ENCODE data around the gene KCNMB2. TPM values are rescaled to one million over a fixed set of nuclear protein-coding genes. Genes with fewer than 3 reads are reported as not detected.
"Not testable (repeated sequence)": the region's sequence is repeated elsewhere in the genome, so short reads cannot be mapped to it uniquely, and the experiment has no call there.

Gene KCNMB2
- total RNA-seq, 2 donors from 2014 or later, result not detected

GRCh38 chr3:178849199-178849910, 313.1 kb downstream of the KCNMB2 start:
- H3K9me3 ChIP-seq (ENCODE audit: control insufficient read depth, low read length, poor library complexity, severe bottlenecking), result no peaks in the 10 kb centered on the region
- no peaks in the 10 kb centered on the region for H3K36me3 Mint-ChIP-seq (ENCODE audit: low read depth)
- ATAC-seq (no peak), DNase-seq (no peak)
- H3K4me1 Mint-ChIP-seq, result no peaks in the 10 kb centered on the region
- no peak overlapping the region for H3K27ac Mint-ChIP-seq
- H3K27me3 Mint-ChIP-seq, result peaks cover 5% of the 10 kb centered on the region
- H3K4me3 Mint-ChIP-seq, result no peak overlapping the region

GRCh38 chr3:178850450-178851190, 314.4 kb downstream of the KCNMB2 start:
- H3K27ac Mint-ChIP-seq, result no peak overlapping the region
- no peaks in the 10 kb centered on the region for H3K9me3 ChIP-seq (ENCODE audit: control insufficient read depth, low read length, poor library complexity, severe bottlenecking)
- no peak for DNase-seq
- H3K4me3 Mint-ChIP-seq, result no peak overlapping the region
- no peaks in the 10 kb centered on the region for H3K4me1 Mint-ChIP-seq
- H3K36me3 Mint-ChIP-seq (ENCODE audit: low read depth), result no peaks in the 10 kb centered on the region
- ATAC-seq, result no peak
- peaks cover 5% of the 10 kb centered on the region for H3K27me3 Mint-ChIP-seq

GRCh38 chr3:178851564-178851963, 315.3 kb downstream of the KCNMB2 start:
- H3K4me1 Mint-ChIP-seq, result no peaks in the 10 kb centered on the region
- no peak for ATAC-seq
- H3K27ac Mint-ChIP-seq, result no peak overlapping the region
- H3K27me3 Mint-ChIP-seq, result peaks cover 5% of the 10 kb centered on the region
- H3K9me3 ChIP-seq (ENCODE audit: control insufficient read depth, low read length, poor library complexity, severe bottlenecking), result no peaks in the 10 kb centered on the region
- no peaks in the 10 kb centered on the region for H3K36me3 Mint-ChIP-seq (ENCODE audit: low read depth)
- no peak for DNase-seq
- H3K4me3 Mint-ChIP-seq, result no peak overlapping the region

- no peaks in the 10 kb centered on the region for H3K4me1 Mint-ChIP-seq
- H3K27ac Mint-ChIP-seq, result no peak overlapping the region
- DNase-seq, result no peak
- no peak overlapping the region for H3K4me3 Mint-ChIP-seq
- H3K36me3 Mint-ChIP-seq (ENCODE audit: low read depth), result no peaks in the 10 kb centered on the region
- H3K9me3 ChIP-seq (ENCODE audit: control insufficient read depth, low read length, poor library complexity, severe bottlenecking), result no peaks in the 10 kb centered on the region
- H3K27me3 Mint-ChIP-seq, result no peaks in the 10 kb centered on the region
- no peak for ATAC-seq
Observed at GRCh38 chr3:178856804-178857203, 320.6 kb downstream of the KCNMB2 start.

GRCh38 chr3:178859386-178859785, 323.1 kb downstream of the KCNMB2 start:
- Mint-ChIP-seq H3K27me3 (no peaks in the 10 kb centered on the region), H3K4me1 (no peaks in the 10 kb centered on the region), H3K27ac (no peak overlapping the region), H3K36me3 (ENCODE audit: low read depth) (no peaks in the 10 kb centered on the region), H3K4me3 (no peak overlapping the region)
- H3K9me3 ChIP-seq (ENCODE audit: control insufficient read depth, low read length, poor library complexity, severe bottlenecking), result no peaks in the 10 kb centered on the region
- no peak for ATAC-seq
- DNase-seq, result no peak

- not testable (repeated sequence) for DNase-seq; H3K27me3 Mint-ChIP-seq; H3K36me3 Mint-ChIP-seq (ENCODE audit: low read depth)
Observed at GRCh38 chr3:178859900-178860436, 323.7 kb downstream of the KCNMB2 start.

GRCh38 chr3:178868681-178869080, 332.4 kb downstream of the KCNMB2 start:
- no peaks in the 10 kb centered on the region for H3K27me3 Mint-ChIP-seq
- ATAC-seq (no peak), DNase-seq (no peak)
- H3K27ac Mint-ChIP-seq, result no peak overlapping the region
- no peaks in the 10 kb centered on the region for H3K4me1 Mint-ChIP-seq
- no peak overlapping the region for H3K4me3 Mint-ChIP-seq
- no peaks in the 10 kb centered on the region for H3K9me3 ChIP-seq (ENCODE audit: control insufficient read depth, low read length, poor library complexity, severe bottlenecking)
- no peaks in the 10 kb centered on the region for H3K36me3 Mint-ChIP-seq (ENCODE audit: low read depth)

More at GRCh38 chr3:178859900-178860436, 323.7 kb downstream of the KCNMB2 start:
- not testable (repeated sequence) for H3K9me3 ChIP-seq (ENCODE audit: control insufficient read depth, low read length, poor library complexity, severe bottlenecking); H3K27ac Mint-ChIP-seq; ATAC-seq; H3K4me3 Mint-ChIP-seq; H3K4me1 Mint-ChIP-seq

- Mint-ChIP-seq H3K27ac (no peak overlapping the region), H3K4me3 (no peak overlapping the region), H3K36me3 (ENCODE audit: low read depth) (no peaks in the 10 kb centered on the region), H3K4me1 (no peaks in the 10 kb centered on the region), H3K27me3 (no peaks in the 10 kb centered on the region)
- no peak for ATAC-seq
- DNase-seq, result no peak
- H3K9me3 ChIP-seq (ENCODE audit: control insufficient read depth, low read length, poor library complexity, severe bottlenecking), result no peaks in the 10 kb centered on the region
Observed at GRCh38 chr3:178870085-178870484, 333.8 kb downstream of the KCNMB2 start.

- H3K4me1 Mint-ChIP-seq, result no peaks in the 10 kb centered on the region
- no peaks in the 10 kb centered on the region for H3K36me3 Mint-ChIP-seq (ENCODE audit: low read depth)
- peaks cover under 1% of the 10 kb centered on the region for H3K27me3 Mint-ChIP-seq
- H3K9me3 ChIP-seq (ENCODE audit: control insufficient read depth, low read length, poor library complexity, severe bottlenecking), result no peaks in the 10 kb centered on the region
- H3K27ac Mint-ChIP-seq, result no peak overlapping the region
- no peak overlapping the region for H3K4me3 Mint-ChIP-seq
- DNase-seq (no peak), ATAC-seq (no peak)
Observed at GRCh38 chr3:178875157-178875556, 338.9 kb downstream of the KCNMB2 start.

GRCh38 chr3:178875836-178876235, 339.6 kb downstream of the KCNMB2 start:
- no peak overlapping the region for H3K27ac Mint-ChIP-seq
- peaks cover 2% of the 10 kb centered on the region for H3K36me3 Mint-ChIP-seq (ENCODE audit: low read depth)
- no peaks in the 10 kb centered on the region for H3K4me1 Mint-ChIP-seq
- DNase-seq (no peak), ATAC-seq (no peak)
- H3K27me3 Mint-ChIP-seq, result peaks cover 4% of the 10 kb centered on the region
- H3K9me3 ChIP-seq (ENCODE audit: control insufficient read depth, low read length, poor library complexity, severe bottlenecking), result no peaks in the 10 kb centered on the region
- no peak overlapping the region for H3K4me3 Mint-ChIP-seq

GRCh38 chr3:178880274-178880673, 344.0 kb downstream of the KCNMB2 start:
- peaks cover 2% of the 10 kb centered on the region for H3K36me3 Mint-ChIP-seq (ENCODE audit: low read depth)
- H3K4me1 Mint-ChIP-seq, result no peaks in the 10 kb centered on the region
- no peak overlapping the region for H3K27ac Mint-ChIP-seq
- H3K4me3 Mint-ChIP-seq, result no peak overlapping the region
- DNase-seq (no peak), ATAC-seq (no peak)
- H3K9me3 ChIP-seq (ENCODE audit: control insufficient read depth, low read length, poor library complexity, severe bottlenecking), result no peaks in the 10 kb centered on the region
- H3K27me3 Mint-ChIP-seq, result peaks cover 4% of the 10 kb centered on the region
